Erythroblast (primary cell): ENCODE data around the gene UBR1.

Experiments used
- GATA1 ChIP-seq: IDR thresholded peaks from 2 replicates; pipeline ENCODE4 v1.6.1; 2011; ENCODE audit warnings: low read depth, mild to moderate bottlenecking, control low read depth, low read length, moderate library complexity
- POLR2A ChIP-seq: IDR thresholded peaks from 2 replicates; pipeline ENCODE4 v1.6.1; 2011; ENCODE audit warnings: mild to moderate bottlenecking, low read length

DNA sequence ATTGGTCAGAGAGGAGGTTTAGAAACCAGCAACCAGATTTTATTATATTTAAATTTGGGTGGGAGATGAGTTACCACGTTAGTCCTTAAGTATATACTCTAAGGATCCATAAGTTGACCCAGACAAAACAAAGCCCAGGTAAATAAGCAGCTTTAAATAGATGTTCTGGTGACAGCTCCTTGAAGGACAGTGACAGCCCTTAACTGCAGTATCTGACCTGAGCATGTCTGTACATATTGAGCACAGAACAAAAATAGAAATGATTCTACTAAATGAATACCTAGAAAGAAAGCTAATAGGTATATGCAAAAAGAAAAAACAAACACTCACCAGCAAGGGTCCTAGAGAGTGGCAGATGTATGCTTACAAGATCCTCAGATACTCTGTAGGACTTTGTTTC, 63.0 kb downstream of the UBR1 start:
- no peak for TF ChIP-seq POLR2A
- no peak for TF ChIP-seq GATA1
